AG04450 (cell line): ENCODE measurements around the gene KNL1. TPM values are rescaled to one million over a fixed set of nuclear protein-coding genes. Genes with fewer than 3 reads are reported as not detected.
A peak's percentile ranks its signal among the peaks of the same experiment; 100 is the strongest.

Experiments
- CTCF ChIA-PET: fragments of 300-600, 350-600 bp; formaldehyde crosslinking; extraction: SDS; loops from one replicate; lab custom pipeline; 2022; ENCODE audit warnings: antibody characterized with exemption, inconsistent platforms; lab: Charles Lee
- POLR2A ChIA-PET: fragments of 350-600 bp; formaldehyde crosslinking; extraction: SDS; loops from one replicate; lab custom pipeline; 2021; ENCODE audit warnings: antibody characterized with exemption, inconsistent platforms; lab: Yijun Ruan, JAX
- DNase-seq: peaks from one replicate; pipeline ENCODE4 v3.0.0-alpha.2; 2011; ENCODE audit warnings: low read depth, low spot score
- H3K27ac ChIP-seq: one replicate; pipeline ENCODE4 v1.5.1; 2012; ENCODE audit warnings: low read depth, low read length, control low read depth
- H3K27me3 ChIP-seq: one replicate; pipeline ENCODE4 v1.6.0; 2012; ENCODE audit warnings: low read length; ENCODE audit not compliant: control insufficient read depth, insufficient read depth
- H3K4me3 ChIP-seq: 2 replicates; pipeline ENCODE4 v1.5.1; 2011; ENCODE audit warnings: mild to moderate bottlenecking, low read depth, low read length, control low read depth
- H3K9me3 ChIP-seq: 2 replicates; pipeline ENCODE4 v1.5.1; 2012; ENCODE audit warnings: low read length; ENCODE audit not compliant: control insufficient read depth, insufficient read depth
- polyA plus RNA-seq: library from polyadenylated mRNA; depleted of rRNA; stranded (reverse); fragments of >200 nt; gene quantifications from 2 replicates; pipeline ENCODE4 v1.2.3, GENCODE V29; 2011
- TF ChIP-seq, protein P1 (sequence below): IDR thresholded peaks from 2 replicates; pipeline ENCODE4 v1.5.1; 2011; ENCODE audit warnings: low read depth, low read length, control low read depth, inconsistent platforms

KNL1 gene
- polyA plus RNA-seq, 1 experiment = 5.6 TPM

DNA sequence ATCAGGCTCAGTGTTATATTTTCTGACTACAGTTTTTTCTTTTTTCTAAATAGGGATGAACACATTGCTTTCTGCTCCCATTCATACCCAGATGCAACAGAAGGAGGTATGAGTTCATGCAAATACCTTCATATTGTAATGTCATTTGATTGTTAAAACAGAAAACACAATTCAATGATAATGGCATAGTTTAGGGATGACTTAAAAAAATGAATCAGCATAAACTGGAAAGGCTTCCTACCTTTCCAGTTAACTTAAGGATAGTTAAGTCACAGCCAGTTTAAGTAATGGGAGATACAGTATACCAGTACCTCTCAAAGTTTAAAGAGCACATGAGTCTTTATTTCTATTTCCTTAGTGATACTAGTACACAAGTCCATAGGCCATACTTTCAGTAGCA, 24.9 kb downstream of the KNL1 start:
- H3K27me3 ChIP-seq = no peaks in the 10 kb centered on the region
- H3K9me3 ChIP-seq = no peaks in the 10 kb centered on the region
- ChIA-PET CTCF (no interaction called here), POLR2A (no interaction called here)
- no peak for DNase-seq
- TF ChIP-seq, protein P1, sequence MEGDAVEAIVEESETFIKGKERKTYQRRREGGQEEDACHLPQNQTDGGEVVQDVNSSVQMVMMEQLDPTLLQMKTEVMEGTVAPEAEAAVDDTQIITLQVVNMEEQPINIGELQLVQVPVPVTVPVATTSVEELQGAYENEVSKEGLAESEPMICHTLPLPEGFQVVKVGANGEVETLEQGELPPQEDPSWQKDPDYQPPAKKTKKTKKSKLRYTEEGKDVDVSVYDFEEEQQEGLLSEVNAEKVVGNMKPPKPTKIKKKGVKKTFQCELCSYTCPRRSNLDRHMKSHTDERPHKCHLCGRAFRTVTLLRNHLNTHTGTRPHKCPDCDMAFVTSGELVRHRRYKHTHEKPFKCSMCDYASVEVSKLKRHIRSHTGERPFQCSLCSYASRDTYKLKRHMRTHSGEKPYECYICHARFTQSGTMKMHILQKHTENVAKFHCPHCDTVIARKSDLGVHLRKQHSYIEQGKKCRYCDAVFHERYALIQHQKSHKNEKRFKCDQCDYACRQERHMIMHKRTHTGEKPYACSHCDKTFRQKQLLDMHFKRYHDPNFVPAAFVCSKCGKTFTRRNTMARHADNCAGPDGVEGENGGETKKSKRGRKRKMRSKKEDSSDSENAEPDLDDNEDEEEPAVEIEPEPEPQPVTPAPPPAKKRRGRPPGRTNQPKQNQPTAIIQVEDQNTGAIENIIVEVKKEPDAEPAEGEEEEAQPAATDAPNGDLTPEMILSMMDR = no peak
- no peak overlapping the region for H3K27ac ChIP-seq
- no peak overlapping the region for H3K4me3 ChIP-seq

DNA sequence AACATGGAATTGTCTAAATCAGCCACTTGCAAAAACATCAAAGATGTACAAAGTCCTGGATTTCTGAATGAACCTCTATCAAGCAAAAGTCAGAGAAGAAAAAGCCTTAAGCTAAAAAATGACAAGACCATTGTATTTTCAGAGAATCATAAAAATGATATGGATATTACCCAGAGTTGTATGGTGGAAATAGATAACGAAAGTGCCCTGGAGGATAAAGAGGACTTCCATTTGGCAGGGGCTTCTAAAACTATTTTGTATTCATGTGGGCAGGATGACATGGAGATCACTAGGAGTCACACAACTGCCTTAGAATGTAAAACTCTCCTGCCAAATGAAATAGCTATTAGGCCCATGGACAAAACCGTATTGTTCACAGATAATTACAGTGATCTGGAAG, 29.3 kb downstream of the KNL1 start:
- ChIA-PET CTCF (interaction anchor here (1.6 to 2.1 kb wide), 2 partner anchors 34 to 270 kb away, joined by 3 to 5 read pairs; partner anchors contain the start of gene VPS18), POLR2A (no interaction called here)

DNA sequence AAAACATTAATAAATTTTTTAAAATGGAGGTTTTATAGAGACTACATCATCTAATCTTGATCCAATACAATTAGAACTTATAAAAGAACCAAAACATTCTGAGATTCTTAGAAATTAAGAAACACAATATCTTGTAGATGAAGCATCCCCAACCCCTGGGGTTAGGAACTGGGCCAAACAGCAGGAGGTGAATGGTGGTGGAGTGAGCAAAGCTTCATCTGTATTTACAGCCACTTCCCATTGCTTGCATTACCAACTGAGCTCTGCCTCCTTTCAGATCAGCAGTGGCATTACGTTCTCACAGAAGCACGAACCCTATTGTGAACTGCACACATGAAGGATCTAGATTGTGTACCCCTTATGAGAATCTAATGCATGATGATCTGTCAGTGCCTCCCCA, 36.3 kb downstream of the KNL1 start:
- TF ChIP-seq, protein P1 = no peak
- Histone ChIP-seq H3K27ac (no peak overlapping the region), H3K4me3 (no peak overlapping the region), H3K9me3 (no peaks in the 10 kb centered on the region), H3K27me3 (no peaks in the 10 kb centered on the region)
- ChIA-PET CTCF (no interaction called here), POLR2A (no interaction called here)
- DNase-seq = no peak

More for the DNA sequence above, 29.3 kb downstream of the KNL1 start:
- TF ChIP-seq, protein P1 = no peak
- no peak overlapping the region for H3K27ac ChIP-seq
- no peak overlapping the region for H3K4me3 ChIP-seq
- H3K9me3 ChIP-seq = no peaks in the 10 kb centered on the region
- DNase-seq = no peak
- H3K27me3 ChIP-seq = no peaks in the 10 kb centered on the region

DNA sequence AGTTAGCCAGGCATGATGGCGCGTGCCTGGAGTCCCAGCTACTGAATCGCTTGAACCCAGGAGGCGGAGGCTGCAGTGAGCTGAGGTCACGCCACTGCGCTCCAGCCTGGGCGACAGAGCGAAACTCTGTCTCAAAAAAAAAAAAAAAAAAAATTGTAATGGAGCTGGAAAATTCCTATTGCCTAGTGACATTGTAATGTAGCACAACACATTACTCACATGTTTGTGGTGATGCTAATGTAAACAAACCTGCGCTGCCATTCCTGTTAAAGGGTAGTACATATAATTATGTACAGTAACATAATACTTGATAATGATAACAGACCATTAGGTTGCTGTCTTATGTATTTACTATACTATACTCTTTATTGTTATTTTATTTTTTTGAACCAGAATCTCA, 39.1 kb downstream of the KNL1 start:
- no peak overlapping the region for H3K27ac ChIP-seq
- TF ChIP-seq, protein P1 = no peak
- no peak overlapping the region for H3K4me3 ChIP-seq
- H3K9me3 ChIP-seq = no peaks in the 10 kb centered on the region
- peak; percentile 20 for DNase-seq
- ChIA-PET CTCF (interaction anchor here (0.6 to 1.1 kb wide), 4 partner anchors 11 to 358 kb away, joined by 3 to 4 read pairs (median 3); no protein-coding TSS in a partner anchor), POLR2A (no interaction called here)
- no peaks in the 10 kb centered on the region for H3K27me3 ChIP-seq

- Histone ChIP-seq H3K9me3 (no peaks in the 10 kb centered on the region), H3K27ac (no peak overlapping the region), H3K4me3 (no peak overlapping the region), H3K27me3 (no peaks in the 10 kb centered on the region)
- POLR2A ChIA-PET = no interaction called here
- no peak for DNase-seq
- TF ChIP-seq, protein P1 = no peak
- CTCF ChIA-PET = interaction anchor here (0.6 kb wide), 1 partner anchor 121 kb away, joined by 3 read pairs; no protein-coding TSS in a partner anchor
These were observed 43.2 kb downstream of the KNL1 start for GRCh38 chr15:40637221-40637745.
